Epithelial cell of esophagus (primary cell): ENCODE data around the gene UNKL.

Experiments used
- DNase-seq: peaks from one replicate; pipeline ENCODE4 v3.0.0; 2010; ENCODE audit warnings: low read depth
- H3K4me3 ChIP-seq: 2 replicates; pipeline ENCODE4 v1.5.1; 2011; ENCODE audit warnings: mild to moderate bottlenecking, low read length, control low read depth
- CTCF ChIP-seq: IDR thresholded peaks from 2 replicates; pipeline ENCODE4 v1.5.1; 2011; ENCODE audit warnings: low read depth, mild to moderate bottlenecking, low read length, control low read depth, inconsistent platforms; ENCODE audit not compliant: insufficient read depth; ENCODE audit errors: missing control alignments

Gene UNKL

GRCh38 chr16:1341495-1342420 is 72.7 kb downstream of the UNKL start:
- no peak for DNase-seq
- no peak for TF ChIP-seq CTCF
- no peak overlapping the region for H3K4me3 ChIP-seq

- TF ChIP-seq CTCF, result no peak
- H3K4me3 ChIP-seq, result no peak overlapping the region
- no peak for DNase-seq
Measured at GRCh38 chr16:1340730-1341494, 73.6 kb downstream of the UNKL start.

GRCh38 chr16:1338855-1339675 is 75.4 kb downstream of the UNKL start:
- no peak for DNase-seq

GRCh38 chr16:1338119-1338730 is 76.3 kb downstream of the UNKL start:
- peak; percentile 26 for DNase-seq
- no peak overlapping the region for H3K4me3 ChIP-seq
- peak; percentile 43 for TF ChIP-seq CTCF

More at GRCh38 chr16:1338855-1339675, 75.4 kb downstream of the UNKL start:
- TF ChIP-seq CTCF, result no peak
- H3K4me3 ChIP-seq, result no peak overlapping the region

GRCh38 chr16:1337486-1337885 is 77.0 kb downstream of the UNKL start:
- no peak for TF ChIP-seq CTCF
- DNase-seq, result no peak

GRCh38 chr16:1336619-1337018 is 77.9 kb downstream of the UNKL start:
- TF ChIP-seq CTCF, result no peak
- H3K4me3 ChIP-seq, result no peak overlapping the region

More at GRCh38 chr16:1337486-1337885, 77.0 kb downstream of the UNKL start:
- no peak overlapping the region for H3K4me3 ChIP-seq

More at GRCh38 chr16:1336619-1337018, 77.9 kb downstream of the UNKL start:
- no peak for DNase-seq
